ENCODE data around the gene NCOA5. TPM values are rescaled to one million over a fixed set of nuclear protein-coding genes. Genes with fewer than 3 reads are reported as not detected.

Gene NCOA5
- total RNA-seq, 1 donor, result 14.5 TPM

- DNase-seq (ENCODE audit: insufficient read length, low spot score, missing footprints), result no peak
- no peak overlapping the region for H2AFZ ChIP-seq (ENCODE audit: low read length)
- H3K4me3 ChIP-seq (ENCODE audit: insufficient read depth, low read length), result no peak overlapping the region
- H3K27ac ChIP-seq (ENCODE audit: low read depth, low read length), result no peak overlapping the region
- H3K4me2 ChIP-seq (ENCODE audit: insufficient read depth, low read length), result no peak overlapping the region
- H3K4me1 ChIP-seq (ENCODE audit: insufficient read depth, low read length), result peaks cover 13% of the 10 kb centered on the region
- peaks cover 7% of the 10 kb centered on the region for H3K27me3 ChIP-seq (ENCODE audit: insufficient read depth, low read length)
- no peaks in the 10 kb centered on the region for H3K9me3 ChIP-seq (ENCODE audit: low read depth, low read length)
- H3K79me2 ChIP-seq (ENCODE audit: insufficient read depth, low read length), result no peaks in the 10 kb centered on the region
- no peak for TF ChIP-seq CTCF (IDR thresholded peaks at IDR 0.05; ENCODE audit: extremely low read depth, low read depth, low read length)
- H3K36me3 ChIP-seq (ENCODE audit: insufficient read depth, low read length), result no peaks in the 10 kb centered on the region
- peaks cover 5% of the 10 kb centered on the region for H4K20me1 ChIP-seq (ENCODE audit: insufficient read depth, low read length)
These were observed 29.8 kb upstream of the NCOA5 start for GRCh38 chr20:46119547-46119946.

GRCh38 chr20:46119028-46119546, 29.3 kb upstream of the NCOA5 start:
- peaks cover 5% of the 10 kb centered on the region for H4K20me1 ChIP-seq (ENCODE audit: insufficient read depth, low read length)
- H3K27me3 ChIP-seq (ENCODE audit: insufficient read depth, low read length), result peaks cover 7% of the 10 kb centered on the region
- H3K4me1 ChIP-seq (ENCODE audit: insufficient read depth, low read length), result peaks cover 13% of the 10 kb centered on the region
- TF ChIP-seq CTCF (IDR thresholded peaks at IDR 0.05; ENCODE audit: extremely low read depth, low read depth, low read length), result no peak
- H3K4me3 ChIP-seq (ENCODE audit: insufficient read depth, low read length), result no peak overlapping the region
- no peak for DNase-seq (ENCODE audit: insufficient read length, low spot score, missing footprints)
- H3K79me2 ChIP-seq (ENCODE audit: insufficient read depth, low read length), result no peaks in the 10 kb centered on the region
- no peaks in the 10 kb centered on the region for H3K9me3 ChIP-seq (ENCODE audit: low read depth, low read length)
- no peaks in the 10 kb centered on the region for H3K36me3 ChIP-seq (ENCODE audit: insufficient read depth, low read length)
- H3K4me2 ChIP-seq (ENCODE audit: insufficient read depth, low read length), result peak overlapping the region; percentile 92
- no peak overlapping the region for H3K27ac ChIP-seq (ENCODE audit: low read depth, low read length)
- H2AFZ ChIP-seq (ENCODE audit: low read length), result no peak overlapping the region

GRCh38 chr20:46118481-46119020, 28.8 kb upstream of the NCOA5 start:
- peak overlapping the region; percentile 92 for H3K4me2 ChIP-seq (ENCODE audit: insufficient read depth, low read length)
- H3K36me3 ChIP-seq (ENCODE audit: insufficient read depth, low read length), result no peaks in the 10 kb centered on the region

More at GRCh38 chr20:46118481-46119020, 28.8 kb upstream of the NCOA5 start:
- no peak for TF ChIP-seq CTCF (IDR thresholded peaks at IDR 0.05; ENCODE audit: extremely low read depth, low read depth, low read length)
- Histone ChIP-seq H3K9me3 (ENCODE audit: low read depth, low read length) (no peaks in the 10 kb centered on the region), H4K20me1 (ENCODE audit: insufficient read depth, low read length) (peaks cover 5% of the 10 kb centered on the region), H3K79me2 (ENCODE audit: insufficient read depth, low read length) (no peaks in the 10 kb centered on the region), H3K27me3 (ENCODE audit: insufficient read depth, low read length) (peaks cover 9% of the 10 kb centered on the region), H3K27ac (ENCODE audit: low read depth, low read length) (no peak overlapping the region), H2AFZ (ENCODE audit: low read length) (peak overlapping the region; percentile 94), H3K4me3 (ENCODE audit: insufficient read depth, low read length) (peak overlapping the region; percentile 75), H3K4me1 (ENCODE audit: insufficient read depth, low read length) (peaks cover 13% of the 10 kb centered on the region)
- no peak for DNase-seq (ENCODE audit: insufficient read length, low spot score, missing footprints)

Measured in osteoblast (primary cell).